ENCODE data around the gene SP100.

SP100 gene

DNA sequence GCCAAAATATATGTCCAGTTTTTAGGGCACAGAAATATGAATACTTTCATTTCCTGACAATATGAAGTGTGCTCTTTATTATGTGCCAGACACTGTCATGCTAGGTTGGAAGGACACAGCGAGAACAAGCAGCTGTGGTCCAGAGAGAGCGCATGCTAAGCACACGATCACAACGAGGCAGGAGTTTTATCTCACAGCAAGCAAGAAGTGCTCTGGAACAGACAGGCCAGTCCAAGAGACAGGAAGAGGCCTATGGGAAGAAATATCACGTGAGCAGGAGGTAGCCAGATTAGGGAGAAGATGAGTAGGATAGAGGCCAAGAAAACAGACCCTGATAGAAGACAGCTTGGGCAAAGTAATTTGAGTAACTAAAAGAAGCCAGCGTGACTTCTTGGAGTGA is 161.1 kb downstream of the SP100 start:
- Histone ChIP-seq H3K27me3 (ENCODE audit: control insufficient read depth, insufficient read depth, low read length) (no peaks in the 10 kb centered on the region), H3K9me3 (ENCODE audit: control insufficient read depth, low read length) (no peaks in the 10 kb centered on the region), H3K9ac (ENCODE audit: low read length) (no peak overlapping the region), H3K4me1 (ENCODE audit: control insufficient read depth, insufficient read depth, low read length) (no peaks in the 10 kb centered on the region), H3K36me3 (ENCODE audit: control insufficient read depth, insufficient read depth, low read length) (no peaks in the 10 kb centered on the region), H3K4me3 (ENCODE audit: low read length) (no peak overlapping the region)

DNA sequence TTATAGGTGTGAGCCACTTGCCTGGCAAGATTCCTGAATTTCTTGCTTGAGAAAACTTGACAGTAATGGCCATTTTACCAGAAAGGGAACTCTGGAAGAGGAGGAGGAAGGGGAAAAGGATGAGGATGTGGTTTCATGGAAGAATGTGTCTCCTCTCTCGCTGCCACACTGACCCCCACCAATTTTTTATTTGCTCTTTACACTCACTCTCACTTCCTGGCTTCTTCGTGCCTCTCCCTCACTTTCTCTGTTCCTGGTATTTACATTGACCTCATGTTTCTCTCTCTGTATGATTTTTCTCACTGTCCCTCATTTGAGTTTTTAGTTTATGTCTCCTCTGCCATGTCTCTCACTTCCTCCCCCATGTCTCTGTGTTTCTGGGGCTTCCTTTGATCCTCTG is 162.1 kb downstream of the SP100 start:
- no peak overlapping the region for H3K4me3 ChIP-seq (ENCODE audit: low read length)
- H3K9me3 ChIP-seq (ENCODE audit: control insufficient read depth, low read length) = no peaks in the 10 kb centered on the region
- H3K36me3 ChIP-seq (ENCODE audit: control insufficient read depth, insufficient read depth, low read length) = no peaks in the 10 kb centered on the region
- H3K27me3 ChIP-seq (ENCODE audit: control insufficient read depth, insufficient read depth, low read length) = no peaks in the 10 kb centered on the region
- H3K9ac ChIP-seq (ENCODE audit: low read length) = no peak overlapping the region
- no peaks in the 10 kb centered on the region for H3K4me1 ChIP-seq (ENCODE audit: control insufficient read depth, insufficient read depth, low read length)

DNA sequence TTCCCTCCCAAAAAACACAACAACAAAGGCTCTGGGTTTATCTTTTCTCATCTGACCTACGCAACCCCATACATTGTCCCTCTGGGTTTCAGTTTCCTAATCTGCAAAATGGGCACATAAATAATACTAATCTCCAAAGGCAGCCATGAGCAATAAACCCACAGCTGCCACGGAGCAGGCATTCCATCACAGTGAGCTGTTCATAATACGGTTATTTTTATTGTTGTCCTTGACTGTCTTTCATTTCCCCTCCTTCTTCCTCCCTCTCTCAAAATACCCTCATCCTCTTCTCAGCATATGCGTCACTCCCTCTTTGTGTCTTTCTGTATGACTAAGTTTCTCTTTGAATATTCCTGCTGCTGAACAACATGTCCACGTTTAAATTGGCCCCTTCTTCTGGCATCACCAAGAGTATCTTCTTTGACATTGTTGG is 166.9 kb downstream of the SP100 start:
- no peak overlapping the region for H3K9ac ChIP-seq (ENCODE audit: low read length)
- H3K9me3 ChIP-seq (ENCODE audit: control insufficient read depth, low read length) = no peaks in the 10 kb centered on the region
- H3K4me3 ChIP-seq (ENCODE audit: low read length) = no peak overlapping the region
- no peaks in the 10 kb centered on the region for H3K36me3 ChIP-seq (ENCODE audit: control insufficient read depth, insufficient read depth, low read length)
- H3K27me3 ChIP-seq (ENCODE audit: control insufficient read depth, insufficient read depth, low read length) = no peaks in the 10 kb centered on the region
- no peaks in the 10 kb centered on the region for H3K4me1 ChIP-seq (ENCODE audit: control insufficient read depth, insufficient read depth, low read length)

DNA sequence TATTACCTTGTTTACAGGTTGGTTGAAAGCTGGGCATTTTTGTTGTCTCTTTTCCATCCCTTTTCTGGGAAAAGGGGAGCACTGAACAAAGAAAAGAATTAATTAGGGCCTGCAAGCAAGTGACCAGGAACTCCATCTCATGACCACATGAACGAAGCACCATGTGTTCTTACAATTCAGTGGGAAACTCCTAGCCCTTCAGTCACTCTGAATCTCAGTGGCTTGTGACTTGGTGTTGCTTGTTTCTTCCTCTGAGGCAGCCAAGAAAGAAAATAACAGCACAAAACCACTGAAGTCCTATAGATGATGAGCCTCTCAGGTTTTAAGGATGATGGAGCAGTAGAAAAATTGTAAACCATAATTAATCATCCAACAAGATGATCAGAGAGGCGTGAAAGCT is 167.6 kb downstream of the SP100 start:
- Histone ChIP-seq H3K36me3 (ENCODE audit: control insufficient read depth, insufficient read depth, low read length) (no peaks in the 10 kb centered on the region), H3K4me1 (ENCODE audit: control insufficient read depth, insufficient read depth, low read length) (no peaks in the 10 kb centered on the region), H3K9me3 (ENCODE audit: control insufficient read depth, low read length) (no peaks in the 10 kb centered on the region), H3K9ac (ENCODE audit: low read length) (no peak overlapping the region), H3K27me3 (ENCODE audit: control insufficient read depth, insufficient read depth, low read length) (no peaks in the 10 kb centered on the region), H3K4me3 (ENCODE audit: low read length) (no peak overlapping the region)

DNA sequence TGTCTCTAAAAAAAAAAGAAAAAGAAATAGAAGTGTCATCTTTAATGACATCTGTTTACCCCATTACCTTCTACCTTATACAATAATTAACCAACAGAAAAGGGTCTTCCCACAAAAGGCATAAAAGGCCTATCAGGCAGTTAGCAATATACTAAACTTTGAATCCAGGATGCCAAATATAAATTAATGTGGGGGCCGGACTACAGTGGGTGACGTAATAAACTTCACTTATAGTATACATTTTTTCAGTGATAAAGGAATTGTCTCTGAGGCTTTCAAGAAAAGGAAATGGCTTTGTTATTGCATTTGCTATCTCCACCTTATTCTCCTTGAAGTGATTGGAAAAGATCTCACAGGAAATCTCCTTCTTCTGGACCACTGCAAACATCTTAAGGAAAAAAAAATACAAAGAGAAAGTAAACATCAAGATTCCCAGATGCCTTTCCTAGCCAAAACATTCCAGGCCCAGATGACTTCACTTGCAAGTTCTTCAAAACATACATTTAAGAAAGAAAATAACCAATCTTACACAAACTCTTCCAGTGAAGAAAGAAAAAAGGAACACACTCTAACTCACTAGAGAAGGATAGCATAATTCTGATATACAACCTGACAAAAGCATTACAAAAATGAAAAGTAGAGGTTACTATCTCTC is 170.5 kb downstream of the SP100 start:
- no peaks in the 10 kb centered on the region for H3K36me3 ChIP-seq (ENCODE audit: control insufficient read depth, insufficient read depth, low read length)
- no peak overlapping the region for H3K9ac ChIP-seq (ENCODE audit: low read length)

GRCh38 chr2:230589025-230589424 is 173.0 kb downstream of the SP100 start:
- Histone ChIP-seq H3K36me3 (ENCODE audit: control insufficient read depth, insufficient read depth, low read length) (no peaks in the 10 kb centered on the region), H3K4me3 (ENCODE audit: low read length) (no peak overlapping the region), H3K9me3 (ENCODE audit: control insufficient read depth, low read length) (no peaks in the 10 kb centered on the region), H3K4me1 (ENCODE audit: control insufficient read depth, insufficient read depth, low read length) (no peaks in the 10 kb centered on the region), H3K9ac (ENCODE audit: low read length) (no peak overlapping the region), H3K27me3 (ENCODE audit: control insufficient read depth, insufficient read depth, low read length) (no peaks in the 10 kb centered on the region)

More for the DNA sequence above, 170.5 kb downstream of the SP100 start:
- H3K27me3 ChIP-seq (ENCODE audit: control insufficient read depth, insufficient read depth, low read length) = no peaks in the 10 kb centered on the region
- H3K4me1 ChIP-seq (ENCODE audit: control insufficient read depth, insufficient read depth, low read length) = no peaks in the 10 kb centered on the region
- H3K9me3 ChIP-seq (ENCODE audit: control insufficient read depth, low read length) = no peaks in the 10 kb centered on the region
- no peak overlapping the region for H3K4me3 ChIP-seq (ENCODE audit: low read length)

DNA sequence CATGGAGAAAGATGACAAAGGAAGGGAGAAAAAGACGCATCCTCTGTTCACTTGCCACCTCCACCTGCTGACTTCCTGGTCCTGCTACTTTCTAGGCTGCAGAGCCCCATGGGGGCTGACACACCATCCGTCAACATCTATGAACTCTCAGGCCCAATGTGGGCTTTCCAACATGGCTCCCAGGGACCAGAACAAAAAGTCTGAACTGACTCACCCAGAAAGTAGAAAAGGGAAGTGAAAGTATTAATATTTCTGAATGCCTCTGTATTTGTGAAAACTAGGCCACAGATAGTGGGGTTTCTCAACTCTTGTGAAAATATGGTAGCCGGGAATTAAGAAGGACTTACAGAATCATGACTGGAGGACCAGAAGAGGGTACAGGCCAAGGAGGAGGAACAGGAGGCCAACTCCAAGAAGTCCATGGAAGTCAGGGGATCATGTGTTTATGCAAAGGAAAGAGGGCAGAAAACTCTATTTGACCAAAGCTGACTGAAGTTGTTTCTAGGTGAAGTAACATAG is 173.6 kb downstream of the SP100 start:
- H3K36me3 ChIP-seq (ENCODE audit: control insufficient read depth, insufficient read depth, low read length) = no peaks in the 10 kb centered on the region
- no peaks in the 10 kb centered on the region for H3K9me3 ChIP-seq (ENCODE audit: control insufficient read depth, low read length)
- no peak overlapping the region for H3K9ac ChIP-seq (ENCODE audit: low read length)
- H3K27me3 ChIP-seq (ENCODE audit: control insufficient read depth, insufficient read depth, low read length) = no peaks in the 10 kb centered on the region
- no peaks in the 10 kb centered on the region for H3K4me1 ChIP-seq (ENCODE audit: control insufficient read depth, insufficient read depth, low read length)
- H3K4me3 ChIP-seq (ENCODE audit: low read length) = no peak overlapping the region

GRCh38 chr2:230590333-230590732 is 174.3 kb downstream of the SP100 start:
- Histone ChIP-seq H3K27me3 (ENCODE audit: control insufficient read depth, insufficient read depth, low read length) (no peaks in the 10 kb centered on the region), H3K4me1 (ENCODE audit: control insufficient read depth, insufficient read depth, low read length) (no peaks in the 10 kb centered on the region), H3K4me3 (ENCODE audit: low read length) (no peak overlapping the region), H3K36me3 (ENCODE audit: control insufficient read depth, insufficient read depth, low read length) (no peaks in the 10 kb centered on the region), H3K9ac (ENCODE audit: low read length) (no peak overlapping the region), H3K9me3 (ENCODE audit: control insufficient read depth, low read length) (no peaks in the 10 kb centered on the region)

GRCh38 chr2:230591850-230592249 is 175.8 kb downstream of the SP100 start:
- H3K4me1 ChIP-seq (ENCODE audit: control insufficient read depth, insufficient read depth, low read length) = no peaks in the 10 kb centered on the region
- no peaks in the 10 kb centered on the region for H3K27me3 ChIP-seq (ENCODE audit: control insufficient read depth, insufficient read depth, low read length)
- H3K9me3 ChIP-seq (ENCODE audit: control insufficient read depth, low read length) = no peaks in the 10 kb centered on the region
- H3K36me3 ChIP-seq (ENCODE audit: control insufficient read depth, insufficient read depth, low read length) = no peaks in the 10 kb centered on the region
- H3K9ac ChIP-seq (ENCODE audit: low read length) = no peak overlapping the region
- no peak overlapping the region for H3K4me3 ChIP-seq (ENCODE audit: low read length)

DNA sequence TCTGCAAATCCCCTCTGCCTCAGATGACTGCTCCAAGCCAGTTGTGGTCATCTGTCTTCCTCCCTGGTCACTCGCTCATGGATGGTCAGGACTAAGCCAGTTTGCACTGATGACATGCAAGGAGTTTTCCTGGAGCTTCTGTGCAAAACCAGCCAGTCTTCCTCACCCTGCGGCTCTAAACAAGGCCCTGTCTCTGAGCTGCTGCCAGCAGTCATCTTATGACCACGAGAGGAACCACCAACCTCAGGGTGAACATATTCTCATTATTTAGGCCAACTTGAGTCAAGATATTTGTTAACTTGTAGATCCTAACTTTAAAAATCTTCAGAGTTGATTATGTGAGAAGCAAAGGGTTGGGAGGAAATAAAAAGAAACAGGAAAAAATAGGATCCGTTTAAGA is 176.8 kb downstream of the SP100 start:
- H3K9ac ChIP-seq (ENCODE audit: low read length) = no peak overlapping the region
- H3K4me3 ChIP-seq (ENCODE audit: low read length) = no peak overlapping the region
- H3K9me3 ChIP-seq (ENCODE audit: control insufficient read depth, low read length) = no peaks in the 10 kb centered on the region
- no peaks in the 10 kb centered on the region for H3K36me3 ChIP-seq (ENCODE audit: control insufficient read depth, insufficient read depth, low read length)
- no peaks in the 10 kb centered on the region for H3K4me1 ChIP-seq (ENCODE audit: control insufficient read depth, insufficient read depth, low read length)
- H3K27me3 ChIP-seq (ENCODE audit: control insufficient read depth, insufficient read depth, low read length) = no peaks in the 10 kb centered on the region

All from mucosa of stomach (tissue), 1 donor.